ENCODE results near the gene PRKCZ.

DNA sequence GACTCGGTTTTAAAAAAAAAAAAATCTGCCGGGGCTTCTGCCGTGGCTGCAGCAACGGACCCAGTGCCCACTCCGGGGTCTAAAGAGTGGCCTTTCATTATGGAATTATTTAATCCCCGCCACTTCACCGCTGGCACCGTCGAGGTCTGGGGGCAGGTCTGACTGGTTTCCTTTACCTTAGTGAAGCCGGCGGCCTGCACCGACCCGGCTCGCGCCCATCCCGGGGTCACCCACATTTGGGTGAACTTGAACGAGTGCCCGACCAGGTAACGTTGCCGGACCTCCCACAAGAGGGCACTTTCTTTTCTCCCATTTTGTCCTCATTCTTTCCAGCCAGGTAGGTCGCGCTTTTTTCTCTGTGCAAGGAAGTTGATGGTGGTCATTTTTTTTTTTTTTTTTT is 4.3 kb downstream of the PRKCZ start:
- TF ChIP-seq, protein P1, sequence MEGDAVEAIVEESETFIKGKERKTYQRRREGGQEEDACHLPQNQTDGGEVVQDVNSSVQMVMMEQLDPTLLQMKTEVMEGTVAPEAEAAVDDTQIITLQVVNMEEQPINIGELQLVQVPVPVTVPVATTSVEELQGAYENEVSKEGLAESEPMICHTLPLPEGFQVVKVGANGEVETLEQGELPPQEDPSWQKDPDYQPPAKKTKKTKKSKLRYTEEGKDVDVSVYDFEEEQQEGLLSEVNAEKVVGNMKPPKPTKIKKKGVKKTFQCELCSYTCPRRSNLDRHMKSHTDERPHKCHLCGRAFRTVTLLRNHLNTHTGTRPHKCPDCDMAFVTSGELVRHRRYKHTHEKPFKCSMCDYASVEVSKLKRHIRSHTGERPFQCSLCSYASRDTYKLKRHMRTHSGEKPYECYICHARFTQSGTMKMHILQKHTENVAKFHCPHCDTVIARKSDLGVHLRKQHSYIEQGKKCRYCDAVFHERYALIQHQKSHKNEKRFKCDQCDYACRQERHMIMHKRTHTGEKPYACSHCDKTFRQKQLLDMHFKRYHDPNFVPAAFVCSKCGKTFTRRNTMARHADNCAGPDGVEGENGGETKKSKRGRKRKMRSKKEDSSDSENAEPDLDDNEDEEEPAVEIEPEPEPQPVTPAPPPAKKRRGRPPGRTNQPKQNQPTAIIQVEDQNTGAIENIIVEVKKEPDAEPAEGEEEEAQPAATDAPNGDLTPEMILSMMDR (IDR thresholded peaks at IDR 0.05) = no peak
- no peak for TF ChIP-seq ZFX (IDR thresholded peaks at IDR 0.05; ENCODE audit: borderline replicate concordance)
